ENCODE results near the gene RPS21.

The RPS21 gene

GRCh38 chr20:62386383-62387218 lies at the start of gene RPS21:
RPS21 (plus strand) TSS chr20:62387103; CDS start chr20:62387339, 236 bp downstream.
- peak; percentile 95 for DNase-seq

GRCh38 chr20:62337558-62338293 lies 49.2 kb upstream of the RPS21 start:
- DNase-seq = no peak

- no peak for DNase-seq
Observed at GRCh38 chr20:62338294-62338620, 48.6 kb upstream of the RPS21 start.

GRCh38 chr20:62339647-62340062 lies 47.2 kb upstream of the RPS21 start:
- no peak for DNase-seq

- DNase-seq = peak; percentile 70
Observed at GRCh38 chr20:62342910-62343309, 44.0 kb upstream of the RPS21 start.

- no peak for DNase-seq
Observed at GRCh38 chr20:62344092-62344491, 42.8 kb upstream of the RPS21 start.

- DNase-seq = no peak
Observed at GRCh38 chr20:62344782-62345181, 42.1 kb upstream of the RPS21 start.

- DNase-seq = no peak
Observed at GRCh38 chr20:62345681-62346370, 41.1 kb upstream of the RPS21 start.

GRCh38 chr20:62346398-62347150 lies 40.3 kb upstream of the RPS21 start:
- DNase-seq = no peak

GRCh38 chr20:62347151-62347404 lies 39.8 kb upstream of the RPS21 start:
- no peak for DNase-seq

- DNase-seq = no peak
Observed at GRCh38 chr20:62347445-62347844, 39.5 kb upstream of the RPS21 start.

GRCh38 chr20:62348604-62349003 lies 38.3 kb upstream of the RPS21 start:
- no peak for DNase-seq

GRCh38 chr20:62349556-62350097 lies 37.3 kb upstream of the RPS21 start:
- DNase-seq = no peak

GRCh38 chr20:62350098-62350628 lies 36.7 kb upstream of the RPS21 start:
- no peak for DNase-seq

- DNase-seq = no peak
Observed at GRCh38 chr20:62350629-62351422, 36.1 kb upstream of the RPS21 start.

- DNase-seq = no peak
Observed at GRCh38 chr20:62351469-62352401, 35.2 kb upstream of the RPS21 start.

GRCh38 chr20:62352402-62353288 lies 34.3 kb upstream of the RPS21 start:
- DNase-seq = peak; percentile 61

- DNase-seq = no peak
Observed at GRCh38 chr20:62353289-62354030, 33.4 kb upstream of the RPS21 start.
